Measurements from ENCODE around the gene WFIKKN1.

DNA sequence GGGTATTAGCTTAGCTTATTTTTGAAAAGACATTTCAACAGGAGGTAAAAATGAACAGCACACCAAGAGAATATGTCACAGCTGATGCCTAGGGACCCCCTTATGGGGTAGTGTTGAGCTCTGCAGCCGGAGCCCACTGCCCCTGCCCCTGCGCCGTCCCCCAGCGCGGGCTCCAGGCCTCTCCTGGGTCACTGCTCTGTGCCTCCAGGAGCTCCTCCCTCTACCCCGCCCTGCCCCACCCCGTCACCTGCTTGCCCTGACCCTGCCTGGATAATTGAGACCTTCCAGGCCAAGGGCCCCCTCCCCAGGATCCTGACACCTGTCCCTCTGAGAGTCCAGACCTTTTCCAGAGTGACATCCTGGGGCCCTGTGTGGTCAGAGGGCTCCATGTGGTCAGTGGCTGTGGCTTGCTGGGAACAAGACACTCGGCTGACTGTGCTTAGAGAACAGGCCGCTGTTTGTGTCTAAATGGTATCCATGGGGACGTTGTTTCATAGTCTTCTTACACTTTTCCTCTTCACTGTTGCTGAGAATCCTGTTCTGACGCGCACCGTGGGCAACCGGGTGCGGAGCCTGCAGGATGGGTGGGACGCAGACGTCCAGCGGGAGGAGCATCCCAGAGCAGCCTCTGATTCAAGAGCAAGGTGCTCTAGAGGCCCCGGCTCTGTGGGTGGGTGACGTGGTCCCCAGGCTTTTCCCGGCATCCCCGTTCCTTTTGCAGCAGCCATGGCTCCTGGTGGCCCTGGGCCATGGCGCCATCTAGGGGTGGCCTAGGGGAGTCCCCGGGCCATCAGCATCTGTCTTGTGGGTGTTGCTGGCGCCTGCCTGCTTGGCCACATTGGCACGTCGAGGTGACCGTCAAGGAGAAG, 20.0 kb upstream of the WFIKKN1 start:
- TF ChIP-seq TAF1 (IDR thresholded peaks at IDR 0.05; ENCODE audit: borderline replicate concordance, low read depth, low read length): no peak
- no peak for TF ChIP-seq POLR2A (IDR thresholded peaks at IDR 0.05; ENCODE audit: low read depth, low read length)
